HFFc6 (cell line): ENCODE data around the gene DHRS13. TPM values are rescaled to one million over a fixed set of nuclear protein-coding genes. Genes with fewer than 3 reads are reported as not detected.

Source experiments
- DNase-seq: peaks from one replicate; pipeline ENCODE4 v3.0.0-alpha.2; 2018
- H3K27ac Mint-ChIP-seq: 2 replicates; pipeline ENCODE4 v1.8.0; 2020; ENCODE audit warnings: mild to moderate bottlenecking, mixed read lengths
- H3K27me3 Mint-ChIP-seq: 2 replicates; pipeline ENCODE4 v1.8.0; 2021; ENCODE audit warnings: mild to moderate bottlenecking, moderate library complexity, mixed read lengths; ENCODE audit not compliant: insufficient read depth
- H3K36me3 Mint-ChIP-seq: 2 replicates; pipeline ENCODE4 v1.8.0; 2021; ENCODE audit warnings: low read depth, mixed read lengths
- H3K4me1 Mint-ChIP-seq: 2 replicates; pipeline ENCODE4 v1.8.0; 2020; ENCODE audit warnings: low read depth, mixed read lengths
- H3K4me3 Mint-ChIP-seq: 2 replicates; pipeline ENCODE4 v1.8.0; 2020; ENCODE audit warnings: mild to moderate bottlenecking, moderate library complexity, mixed read lengths
- H3K9me3 Mint-ChIP-seq: 2 replicates; pipeline ENCODE4 v1.8.0; 2020; ENCODE audit warnings: mild to moderate bottlenecking, mixed read lengths
- total RNA-seq, 6 experiments: library from RNA; stranded (reverse); fragmentation: NEBNext Ultra II Directional; extraction: Animal tissue kit (Norgen Biotek cat#: 25700); gene quantifications; 2 replicates in 1 of 6; 3 replicates in 5 of 6; pipeline ENCODE4 v1.2.3, GENCODE V29; 2021
- TF ChIP-seq, protein P1 (sequence below): fragments of 200-600 bp; sonication (generic); IDR thresholded peaks from 2 replicates; pipeline ENCODE4 v1.5.0; 2021; ENCODE audit warnings: antibody characterized with exemption, mild to moderate bottlenecking

DHRS13 gene
- total RNA-seq, 6 experiments from 2014 or later: 1.5 to 3.0 (median 2.2) TPM

DNA sequence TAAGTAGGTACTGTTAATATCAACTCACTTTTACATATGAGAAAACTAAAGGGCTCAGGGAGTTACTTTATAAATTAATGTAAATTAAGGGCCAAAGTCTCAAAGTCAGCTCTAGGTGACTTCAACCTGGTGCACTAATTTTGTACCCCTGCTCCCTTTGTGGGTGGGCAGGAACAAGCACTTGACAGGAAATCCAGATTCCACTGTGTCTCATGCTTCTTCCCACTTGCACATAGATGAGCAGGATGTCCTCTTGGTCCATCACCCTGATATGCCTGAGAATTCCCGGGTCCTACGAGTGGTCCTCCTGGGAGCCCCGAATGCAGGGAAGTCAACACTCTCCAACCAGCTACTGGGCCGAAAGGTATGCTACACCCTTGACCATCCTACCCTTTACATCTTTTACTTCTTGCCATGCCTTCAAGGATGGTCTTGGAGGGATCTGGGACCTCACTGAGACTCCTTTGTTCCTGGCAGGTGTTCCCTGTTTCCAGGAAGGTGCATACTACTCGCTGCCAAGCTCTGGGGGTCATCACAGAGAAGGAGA is 46.8 kb downstream of the DHRS13 start:
- Mint-ChIP-seq H3K9me3 (no peaks in the 10 kb centered on the region), H3K27ac (no peak overlapping the region), H3K4me3 (peak overlapping the region; percentile 90), H3K36me3 (0 out of 2 replicates have a peak, but pooled peaks cover 9% of the 10 kb centered on the region), H3K4me1 (0 out of 2 replicates have a peak, but pooled peaks cover 13% of the 10 kb centered on the region), H3K27me3 (no peaks in the 10 kb centered on the region; the same call in none of the 2 replicates)
- TF ChIP-seq, protein P1, sequence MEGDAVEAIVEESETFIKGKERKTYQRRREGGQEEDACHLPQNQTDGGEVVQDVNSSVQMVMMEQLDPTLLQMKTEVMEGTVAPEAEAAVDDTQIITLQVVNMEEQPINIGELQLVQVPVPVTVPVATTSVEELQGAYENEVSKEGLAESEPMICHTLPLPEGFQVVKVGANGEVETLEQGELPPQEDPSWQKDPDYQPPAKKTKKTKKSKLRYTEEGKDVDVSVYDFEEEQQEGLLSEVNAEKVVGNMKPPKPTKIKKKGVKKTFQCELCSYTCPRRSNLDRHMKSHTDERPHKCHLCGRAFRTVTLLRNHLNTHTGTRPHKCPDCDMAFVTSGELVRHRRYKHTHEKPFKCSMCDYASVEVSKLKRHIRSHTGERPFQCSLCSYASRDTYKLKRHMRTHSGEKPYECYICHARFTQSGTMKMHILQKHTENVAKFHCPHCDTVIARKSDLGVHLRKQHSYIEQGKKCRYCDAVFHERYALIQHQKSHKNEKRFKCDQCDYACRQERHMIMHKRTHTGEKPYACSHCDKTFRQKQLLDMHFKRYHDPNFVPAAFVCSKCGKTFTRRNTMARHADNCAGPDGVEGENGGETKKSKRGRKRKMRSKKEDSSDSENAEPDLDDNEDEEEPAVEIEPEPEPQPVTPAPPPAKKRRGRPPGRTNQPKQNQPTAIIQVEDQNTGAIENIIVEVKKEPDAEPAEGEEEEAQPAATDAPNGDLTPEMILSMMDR: no peak
- no peak for DNase-seq

DNA sequence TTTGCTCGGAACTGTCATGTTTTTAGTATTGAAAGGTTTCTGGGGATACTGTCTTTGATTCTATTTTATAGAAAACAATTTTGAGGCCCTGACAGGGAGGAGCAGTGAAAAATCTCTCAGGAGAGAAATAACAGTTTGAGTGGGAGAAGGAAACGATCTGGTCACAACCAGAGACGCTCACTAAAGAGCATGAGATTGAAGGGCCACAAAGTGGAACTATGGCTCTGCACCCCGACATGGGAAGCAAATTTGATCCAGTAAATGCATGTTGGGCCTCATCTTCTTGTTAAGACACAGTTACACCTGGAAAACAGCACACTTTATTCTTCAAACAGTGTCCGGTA is 47.6 kb downstream of the DHRS13 start:
- TF ChIP-seq, protein P1: no peak
- DNase-seq: no peak
- 0 out of 2 replicates have a peak, but pooled peaks cover 13% of the 10 kb centered on the region for H3K4me1 Mint-ChIP-seq
- peak overlapping the region; percentile 85 for H3K27ac Mint-ChIP-seq
- H3K4me3 Mint-ChIP-seq: peak overlapping the region; percentile 90
- H3K27me3 Mint-ChIP-seq: no peaks in the 10 kb centered on the region; the same call in none of the 2 replicates
- 0 out of 2 replicates have a peak, but pooled peaks cover 9% of the 10 kb centered on the region for H3K36me3 Mint-ChIP-seq
- no peaks in the 10 kb centered on the region for H3K9me3 Mint-ChIP-seq

DNA sequence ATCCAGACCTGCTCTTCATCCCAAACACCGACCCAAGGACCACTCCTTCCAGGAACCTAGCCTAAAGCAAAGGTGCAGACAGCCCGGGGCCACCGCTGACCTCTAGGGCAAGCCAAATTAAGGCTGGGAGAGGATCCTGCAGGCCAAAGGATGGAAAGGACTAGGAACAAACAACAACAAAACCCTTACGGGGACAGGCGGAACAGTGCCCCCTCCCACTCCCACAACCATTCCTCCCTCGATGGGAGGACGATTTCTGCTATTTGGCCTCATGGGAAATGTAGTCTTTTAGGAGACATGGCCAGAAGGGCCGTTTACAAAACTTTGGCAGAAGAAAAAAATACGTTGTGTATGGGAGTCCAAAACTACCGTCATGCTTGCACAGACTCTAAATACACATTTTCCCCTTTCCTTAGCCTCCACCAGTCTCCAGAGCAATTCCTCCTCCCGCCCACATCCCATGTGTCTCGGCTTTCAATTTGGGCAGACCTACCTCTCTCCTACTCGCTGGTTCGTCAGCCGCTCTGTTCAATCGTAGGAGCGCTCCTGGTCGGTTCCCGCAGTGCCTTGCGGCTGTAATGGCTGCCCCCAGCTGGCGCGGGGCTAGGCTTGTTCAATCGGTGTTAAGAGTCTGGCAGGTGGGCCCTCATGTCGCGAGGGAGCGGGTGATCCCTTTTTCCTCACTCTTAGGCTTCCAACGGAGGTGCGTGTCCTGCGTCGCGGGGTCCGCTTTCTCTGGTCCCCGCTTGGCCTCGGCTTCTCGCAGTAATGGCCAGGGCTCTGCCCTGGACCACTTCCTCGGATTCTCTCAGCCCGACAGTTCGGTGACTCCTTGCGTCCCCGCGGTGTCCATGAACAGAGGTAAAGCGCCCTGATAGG is 48.2 kb downstream of the DHRS13 start, which contains the start of gene ERAL1:
Gene ERAL1, plus strand, starts transcription at position 560 of the 879 bp plus-strand sequence. Its CDS starts 19 bp downstream, at position 579.
- Mint-ChIP-seq H3K27ac (peak within 1 kb of the TSS; percentile 85), H3K27me3 (no peaks in the 10 kb centered on the region; the same call in none of the 2 replicates), H3K9me3 (no peaks in the 10 kb centered on the region), H3K4me3 (peak within 1 kb of the TSS; percentile 90), H3K4me1 (0 out of 2 replicates have a peak, but pooled peaks cover 13% of the 10 kb centered on the region), H3K36me3 (0 out of 2 replicates have a peak, but pooled peaks cover 9% of the 10 kb centered on the region)
- DNase-seq: peak; percentile 87
- TF ChIP-seq, protein P1: peak; percentile 20; the same call in 1 of the 2 replicates

DNA sequence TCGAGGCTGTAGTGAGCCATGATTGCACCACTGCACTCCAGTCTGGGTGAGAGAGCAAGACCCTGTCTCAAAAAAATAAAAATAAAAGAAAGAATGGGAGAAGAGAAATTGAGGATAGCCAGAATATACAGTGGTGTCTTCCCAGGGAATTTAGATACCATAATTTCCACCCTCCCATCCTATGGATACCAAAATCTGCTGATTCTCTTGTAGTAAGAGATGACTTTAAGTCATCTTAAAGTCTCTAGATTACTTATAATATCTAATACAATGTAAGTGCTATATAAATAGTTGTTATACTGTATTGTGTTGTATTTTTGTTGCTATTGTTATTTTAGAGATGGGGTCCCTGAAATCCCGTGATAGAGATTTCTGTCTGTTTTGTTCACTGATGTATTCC is 49.6 kb downstream of the DHRS13 start:
- TF ChIP-seq, protein P1: no peak
- no peak for DNase-seq
- Mint-ChIP-seq H3K4me1 (0 out of 2 replicates have a peak, but pooled peaks cover 13% of the 10 kb centered on the region), H3K27me3 (no peaks in the 10 kb centered on the region; the same call in none of the 2 replicates), H3K27ac (no peak overlapping the region), H3K36me3 (0 out of 2 replicates have a peak, but pooled peaks cover 6% of the 10 kb centered on the region), H3K4me3 (no peak overlapping the region), H3K9me3 (no peaks in the 10 kb centered on the region)

DNA sequence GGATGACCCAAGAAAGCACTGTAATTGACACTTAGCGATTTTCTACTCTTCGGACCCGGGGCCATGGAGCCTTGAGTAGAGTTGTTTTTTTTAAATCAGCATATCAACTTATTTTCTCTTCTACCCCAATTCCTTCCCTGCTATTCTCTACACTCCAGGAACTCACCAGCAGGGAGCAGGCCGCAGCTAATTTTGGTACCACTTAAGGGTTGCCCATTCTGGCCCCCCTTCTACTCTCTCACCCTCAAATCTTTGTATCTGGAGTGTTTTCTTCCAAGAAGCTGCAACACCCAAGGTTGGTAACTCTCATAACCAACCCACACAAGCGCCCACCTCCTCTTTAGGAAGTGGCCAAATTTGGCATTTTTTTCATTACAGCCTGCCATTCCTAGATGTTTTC is 53.6 kb downstream of the DHRS13 start:
- TF ChIP-seq, protein P1: no peak
- Mint-ChIP-seq H3K4me3 (no peak overlapping the region), H3K4me1 (no peaks in the 10 kb centered on the region), H3K36me3 (no peaks in the 10 kb centered on the region), H3K9me3 (no peaks in the 10 kb centered on the region), H3K27me3 (no peaks in the 10 kb centered on the region; the same call in none of the 2 replicates), H3K27ac (no peak overlapping the region)
- DNase-seq: peak; percentile 17
